GM18508 (cell line): ENCODE data around the gene CTNNA3.

Experiments used
- ATAC-seq: cut with Tn5 transposase; IDR thresholded peaks from one replicate; pipeline ENCODE4 v1.9.1; 2021; ENCODE audit warnings: moderate number of reproducible peaks; ENCODE audit not compliant: insufficient read depth, unreplicated experiment

The CTNNA3 gene

GRCh38 chr10:66292456-66292855, 1403.5 kb downstream of the CTNNA3 start:
- no peak for ATAC-seq

GRCh38 chr10:66291133-66291532, 1404.9 kb downstream of the CTNNA3 start:
- ATAC-seq: no peak

GRCh38 chr10:66284621-66285020, 1411.4 kb downstream of the CTNNA3 start:
- no peak for ATAC-seq

GRCh38 chr10:66283874-66284464, 1412.0 kb downstream of the CTNNA3 start:
- ATAC-seq: no peak

GRCh38 chr10:66283064-66283463, 1412.9 kb downstream of the CTNNA3 start:
- no peak for ATAC-seq

GRCh38 chr10:66281327-66281726, 1414.7 kb downstream of the CTNNA3 start:
- no peak for ATAC-seq

- no peak for ATAC-seq
Measured at GRCh38 chr10:66277481-66277880, 1418.5 kb downstream of the CTNNA3 start.

- ATAC-seq: no peak
Measured at GRCh38 chr10:66273966-66274519, 1422.0 kb downstream of the CTNNA3 start.

GRCh38 chr10:66265398-66265797, 1430.6 kb downstream of the CTNNA3 start:
- ATAC-seq: no peak

GRCh38 chr10:66259836-66260235, 1436.2 kb downstream of the CTNNA3 start:
- no peak for ATAC-seq

GRCh38 chr10:66258693-66259092, 1437.3 kb downstream of the CTNNA3 start:
- ATAC-seq: no peak

GRCh38 chr10:66257801-66258200, 1438.2 kb downstream of the CTNNA3 start:
- no peak for ATAC-seq

- ATAC-seq: no peak
Measured at GRCh38 chr10:66252986-66253385, 1443.0 kb downstream of the CTNNA3 start.

- no peak for ATAC-seq
Measured at GRCh38 chr10:66246177-66246576, 1449.8 kb downstream of the CTNNA3 start.

- no peak for ATAC-seq
Measured at GRCh38 chr10:66244953-66245352, 1451.0 kb downstream of the CTNNA3 start.

GRCh38 chr10:66242885-66243284, 1453.1 kb downstream of the CTNNA3 start:
- ATAC-seq: no peak

GRCh38 chr10:66239062-66239461, 1456.9 kb downstream of the CTNNA3 start:
- ATAC-seq: no peak

GRCh38 chr10:66238343-66238742, 1457.7 kb downstream of the CTNNA3 start:
- no peak for ATAC-seq

GRCh38 chr10:66234872-66235271, 1461.1 kb downstream of the CTNNA3 start:
- ATAC-seq: no peak

GRCh38 chr10:66228887-66229286, 1467.1 kb downstream of the CTNNA3 start:
- ATAC-seq: no peak

GRCh38 chr10:66223656-66224055, 1472.3 kb downstream of the CTNNA3 start:
- no peak for ATAC-seq

GRCh38 chr10:66222462-66223046, 1473.4 kb downstream of the CTNNA3 start:
- no peak for ATAC-seq
